ENCODE results near the gene FNBP1.

DNA sequence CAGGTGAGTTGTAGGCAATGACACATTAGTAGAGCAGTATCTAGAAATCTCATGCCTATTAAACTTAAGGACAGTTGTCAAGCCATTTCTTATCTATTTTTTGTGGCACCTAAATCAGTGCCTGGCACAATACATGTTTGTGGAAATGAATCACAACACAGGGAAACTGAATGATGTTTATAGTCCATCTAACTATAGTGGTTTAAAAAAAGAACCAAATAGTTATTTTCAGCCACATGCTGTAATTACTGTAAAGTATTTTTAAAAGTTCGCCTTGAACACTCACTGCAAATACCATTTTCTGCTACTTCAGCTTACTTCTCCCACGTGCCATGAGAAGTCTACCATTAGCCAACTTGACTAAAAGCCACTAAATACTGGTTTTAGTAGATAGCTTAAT is 21.9 kb downstream of the FNBP1 start:
- TF ChIP-seq POLR2A (IDR thresholded peaks at IDR 0.05) (no peak), CTCF (IDR thresholded peaks at IDR 0.05) (no peak)
